Measurements from ENCODE around the gene NUP54.

DNA sequence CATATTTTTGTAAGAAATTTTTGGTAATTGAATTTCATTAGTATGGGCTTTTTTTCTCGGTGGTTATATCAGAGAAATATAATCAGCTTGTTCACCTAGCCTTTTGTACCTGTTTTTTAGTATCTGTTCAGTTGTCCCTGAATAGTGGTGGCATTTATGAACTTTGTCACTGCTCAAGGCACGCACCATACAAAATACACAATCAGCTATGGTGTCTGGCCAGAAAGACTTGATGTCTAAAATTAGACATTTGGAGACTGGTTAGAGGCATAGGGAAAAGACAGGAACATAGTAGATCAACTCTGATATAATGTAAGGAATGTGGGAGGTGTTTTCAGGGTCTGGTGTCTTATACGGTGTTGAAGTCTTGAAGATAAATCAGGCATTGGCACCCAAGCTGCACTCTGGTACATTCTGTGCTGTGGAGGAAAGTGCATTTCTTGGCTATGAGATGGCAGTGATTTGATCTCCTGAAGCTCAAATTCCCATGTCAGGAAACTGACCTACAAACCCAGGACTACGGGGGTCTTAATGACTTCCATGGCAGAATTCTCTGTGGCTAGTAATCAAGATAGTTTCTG is 70.1 kb downstream of the NUP54 start:
- TF ChIP-seq POLR2A (IDR thresholded peaks at IDR 0.05; ENCODE audit: low read depth, low read length) (no peak), POLR2AphosphoS5 (IDR thresholded peaks at IDR 0.05; ENCODE audit: low read depth, low read length) (no peak), TAF1 (IDR thresholded peaks at IDR 0.05; ENCODE audit: borderline replicate concordance, low read depth, low read length) (no peak)
